MCF 10A (cell line): Measurements from ENCODE around the gene RBPJL. TPM values are rescaled to one million over a fixed set of nuclear protein-coding genes. Genes with fewer than 3 reads are reported as not detected.

ENCODE experiments used
- BruUV-seq: library from RNA; stranded (reverse); fragments of 400-500 nt; replicated peaks from 2 replicates; lab custom pipeline; 2021; lab: Mats Ljungman, UMichigan
- CTCF ChIA-PET: fragments of 300-600 bp; sonication (Branson Sonifier 250); formaldehyde crosslinking; extraction: SDS; loops from one replicate; lab custom pipeline; 2021; ENCODE audit warnings: antibody characterized with exemption, inconsistent platforms; lab: Yijun Ruan, JAX
- POLR2A ChIA-PET: fragments of 300-600, 350-650 bp; sonication (Branson Sonifier 250); formaldehyde crosslinking; extraction: SDS; loops from one replicate; lab custom pipeline; 2020; ENCODE audit warnings: antibody characterized with exemption, inconsistent platforms; lab: Yijun Ruan, JAX
- DNase-seq: peaks from one replicate; pipeline ENCODE4 v3.0.0-alpha.2; 2018; ENCODE audit not compliant: unreplicated experiment
- H3K27ac Mint-ChIP-seq: one replicate; pipeline ENCODE4 v1.8.0; 2022; ENCODE audit warnings: mild to moderate bottlenecking, low read depth, mixed read lengths; ENCODE audit not compliant: unreplicated experiment
- H3K27me3 Mint-ChIP-seq: one replicate; pipeline ENCODE4 v1.8.0; 2022; ENCODE audit warnings: mixed read lengths; ENCODE audit not compliant: insufficient read depth, unreplicated experiment
- H3K36me3 Mint-ChIP-seq: one replicate; pipeline ENCODE4 v1.8.0; 2022; ENCODE audit warnings: mild to moderate bottlenecking, moderate library complexity, mixed read lengths; ENCODE audit not compliant: insufficient read depth, unreplicated experiment
- H3K4me1 Mint-ChIP-seq: one replicate; pipeline ENCODE4 v1.8.0; 2022; ENCODE audit warnings: mixed read lengths; ENCODE audit not compliant: insufficient read depth, unreplicated experiment
- H3K4me3 Mint-ChIP-seq: one replicate; pipeline ENCODE4 v1.8.0; 2022; ENCODE audit warnings: mild to moderate bottlenecking, moderate library complexity, mixed read lengths; ENCODE audit not compliant: unreplicated experiment
- H3K9me3 Mint-ChIP-seq: one replicate; pipeline ENCODE4 v1.8.0; 2022; ENCODE audit warnings: mixed read lengths; ENCODE audit not compliant: unreplicated experiment
- intact Hi-C: fragments of 100-400 bp; cut with micrococcal nuclease; formaldehyde crosslinking; loops from 2 replicates; pipeline ENCODE4 v1.14.1; 2022
- total RNA-seq: library from RNA; stranded (reverse); gene quantifications from 2 replicates; pipeline ENCODE4 v1.2.3, GENCODE V29; 2022
- TF ChIP-seq, protein P1 (sequence below): fragments of 200-600 bp; IDR thresholded peaks from one replicate; pipeline ENCODE4 v1.8.0; 2022; ENCODE audit warnings: antibody characterized with exemption, mild to moderate bottlenecking; ENCODE audit not compliant: unreplicated experiment

The RBPJL gene
- total RNA-seq, 1 experiment from 2014 or later, result not detected

DNA sequence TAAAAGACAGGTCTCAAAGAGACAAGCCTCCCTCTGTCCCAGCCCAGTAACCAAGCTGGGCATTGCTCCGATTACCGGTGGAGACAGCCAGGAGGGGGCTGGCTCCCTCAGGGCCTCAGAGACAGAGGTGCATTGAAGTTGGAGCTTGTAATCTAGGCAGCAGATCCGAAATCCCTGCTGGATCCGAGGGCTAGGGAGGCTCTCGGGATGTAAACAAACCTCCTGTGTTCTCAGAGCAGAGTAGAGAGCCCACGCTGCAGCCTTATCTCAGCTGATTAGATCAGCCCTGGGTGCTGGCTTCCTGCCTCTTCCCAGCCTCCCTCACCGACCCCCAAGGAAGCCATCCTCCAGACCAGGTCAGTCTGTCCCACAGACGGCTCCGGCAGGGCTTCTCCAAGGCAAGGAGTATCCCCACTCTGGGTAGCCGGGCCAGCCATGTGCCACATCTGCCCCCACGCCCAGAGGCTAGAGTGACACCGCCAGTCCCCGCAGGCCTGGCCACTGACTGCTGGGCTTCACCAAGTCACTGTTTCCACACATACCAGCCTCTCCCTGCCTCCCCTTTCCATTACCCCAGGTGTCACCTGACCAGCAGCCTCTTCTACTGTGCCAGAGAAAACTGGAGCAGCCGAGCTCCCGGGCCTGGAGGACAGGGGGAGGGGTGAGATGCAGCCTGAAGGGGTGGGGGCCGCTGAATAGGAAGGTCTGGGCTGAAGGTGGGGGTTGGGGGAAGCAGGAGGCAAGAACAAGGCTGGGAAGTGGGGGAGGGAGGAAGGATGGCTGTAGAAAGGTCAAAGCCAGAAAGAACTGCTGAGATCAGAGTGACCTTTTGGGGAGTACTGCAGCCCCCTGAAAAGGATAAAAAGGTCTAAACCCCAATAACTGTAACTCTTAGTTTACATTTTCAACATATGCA is 35.6 kb downstream of the RBPJL start:
- Mint-ChIP-seq H3K36me3 (peaks cover 26% of the 10 kb centered on the region), H3K4me3 (peak overlapping the region; percentile 89), H3K9me3 (no peaks in the 10 kb centered on the region), H3K27ac (peak overlapping the region; percentile 93), H3K4me1 (peaks cover 76% of the 10 kb centered on the region), H3K27me3 (no peaks in the 10 kb centered on the region)
- POLR2A ChIA-PET, result interaction anchor here (0.6 to 37.4 kb wide), 14 partner anchors 9 to 492 kb away, joined by 3 to 1328 read pairs (median 4); partner anchors contain the start of genes PIGT, SDC4, SNX21 and SYS1
- TF ChIP-seq, protein P1, sequence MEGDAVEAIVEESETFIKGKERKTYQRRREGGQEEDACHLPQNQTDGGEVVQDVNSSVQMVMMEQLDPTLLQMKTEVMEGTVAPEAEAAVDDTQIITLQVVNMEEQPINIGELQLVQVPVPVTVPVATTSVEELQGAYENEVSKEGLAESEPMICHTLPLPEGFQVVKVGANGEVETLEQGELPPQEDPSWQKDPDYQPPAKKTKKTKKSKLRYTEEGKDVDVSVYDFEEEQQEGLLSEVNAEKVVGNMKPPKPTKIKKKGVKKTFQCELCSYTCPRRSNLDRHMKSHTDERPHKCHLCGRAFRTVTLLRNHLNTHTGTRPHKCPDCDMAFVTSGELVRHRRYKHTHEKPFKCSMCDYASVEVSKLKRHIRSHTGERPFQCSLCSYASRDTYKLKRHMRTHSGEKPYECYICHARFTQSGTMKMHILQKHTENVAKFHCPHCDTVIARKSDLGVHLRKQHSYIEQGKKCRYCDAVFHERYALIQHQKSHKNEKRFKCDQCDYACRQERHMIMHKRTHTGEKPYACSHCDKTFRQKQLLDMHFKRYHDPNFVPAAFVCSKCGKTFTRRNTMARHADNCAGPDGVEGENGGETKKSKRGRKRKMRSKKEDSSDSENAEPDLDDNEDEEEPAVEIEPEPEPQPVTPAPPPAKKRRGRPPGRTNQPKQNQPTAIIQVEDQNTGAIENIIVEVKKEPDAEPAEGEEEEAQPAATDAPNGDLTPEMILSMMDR, result no peak
- peak; percentile 42 for DNase-seq
- no TSS peak for BruUV-seq
- intact Hi-C loops, result no loop called here
- CTCF ChIA-PET, result interaction anchor here (0.7 to 9.0 kb wide), 8 partner anchors 10 to 429 kb away, joined by 3 to 82 read pairs (median 4); partner anchors contain the start of gene SYS1

DNA sequence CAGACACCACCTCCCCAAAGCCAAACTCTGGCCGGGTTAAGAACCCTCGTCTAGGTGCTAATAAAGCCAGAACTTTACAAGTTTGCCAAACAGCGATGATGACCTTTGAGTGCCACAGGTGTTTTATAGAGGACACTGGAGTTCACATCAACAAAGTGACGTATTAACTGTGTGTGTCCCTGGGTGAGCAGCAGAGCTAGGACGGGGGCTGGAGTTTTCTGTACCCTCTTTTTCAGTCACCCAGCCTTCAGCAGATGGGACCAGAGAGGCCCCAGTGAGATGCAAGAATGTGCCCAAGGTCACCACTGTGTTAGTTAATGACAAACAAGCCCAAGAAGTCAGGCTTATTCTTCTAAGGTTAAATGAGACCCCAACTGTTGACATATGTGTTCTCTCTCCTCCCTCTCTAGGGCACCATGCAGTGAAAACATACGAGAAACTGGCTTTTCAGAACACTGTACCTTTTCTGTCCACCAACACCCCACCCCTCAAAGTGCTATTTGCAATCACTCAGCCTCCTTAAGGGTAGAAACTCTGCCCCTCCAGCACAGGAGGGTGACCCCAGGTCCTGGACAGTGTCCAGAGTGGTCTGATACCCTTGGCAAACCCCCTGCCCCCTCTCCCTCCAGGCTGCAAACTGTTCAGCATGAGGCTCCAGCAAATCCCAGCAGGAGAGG is 36.4 kb downstream of the RBPJL start:
- ChIA-PET CTCF (interaction anchor here (0.7 to 9.0 kb wide), 6 partner anchors 10 to 94 kb away, joined by 3 to 82 read pairs (median 5); partner anchors contain the start of gene SYS1), POLR2A (interaction anchor here (0.6 to 37.4 kb wide), 12 partner anchors 7 to 592 kb away, joined by 3 to 1328 read pairs (median 4); partner anchors contain the start of genes PCIF1, PIGT, SDC4 and SLPI)
- no TSS peak for BruUV-seq
- Mint-ChIP-seq H3K27ac (peak overlapping the region; percentile 93), H3K4me3 (peak overlapping the region; percentile 89), H3K36me3 (peaks cover 26% of the 10 kb centered on the region), H3K9me3 (no peaks in the 10 kb centered on the region), H3K27me3 (no peaks in the 10 kb centered on the region), H3K4me1 (peaks cover 69% of the 10 kb centered on the region)
- TF ChIP-seq, protein P1, result no peak
- intact Hi-C loops, result no loop called here
- DNase-seq, result no peak

DNA sequence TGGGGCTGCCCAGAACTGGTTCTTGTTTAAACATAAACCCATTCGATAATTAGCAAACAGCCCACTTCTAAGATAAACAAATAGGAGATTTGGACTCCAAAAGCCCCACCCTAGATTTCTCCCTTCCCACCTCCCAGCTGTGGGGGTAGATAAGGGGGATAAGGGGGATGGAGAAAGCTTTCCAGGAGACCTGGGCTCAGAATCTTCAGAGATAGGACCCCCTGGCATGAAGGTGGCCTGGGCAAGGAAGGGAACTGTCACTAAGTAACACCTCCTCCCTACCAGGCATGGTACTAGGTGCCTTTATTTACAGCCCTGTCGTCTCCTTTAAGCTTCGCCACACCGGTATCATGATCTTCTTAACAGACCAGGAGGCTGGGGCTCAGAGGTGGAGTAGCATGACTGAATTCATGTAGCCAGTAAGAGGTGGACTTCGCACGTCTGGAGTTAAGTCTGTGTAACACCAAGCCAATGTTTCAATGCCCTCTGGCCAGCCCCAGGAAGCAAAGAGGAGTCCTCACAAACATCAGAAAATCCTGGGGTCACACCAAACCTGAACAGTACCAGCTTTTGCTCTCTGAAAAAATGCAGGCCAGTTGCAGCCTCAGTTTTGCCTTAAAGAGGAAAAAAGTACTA is 37.0 kb downstream of the RBPJL start:
- Mint-ChIP-seq H3K4me1 (peaks cover 62% of the 10 kb centered on the region), H3K36me3 (peaks cover 24% of the 10 kb centered on the region), H3K27ac (peak overlapping the region; percentile 93), H3K4me3 (peak overlapping the region; percentile 89), H3K9me3 (no peaks in the 10 kb centered on the region), H3K27me3 (no peaks in the 10 kb centered on the region)
- CTCF ChIA-PET, result interaction anchor here (0.7 to 9.0 kb wide), 9 partner anchors 9 to 428 kb away, joined by 3 to 82 read pairs (median 4); partner anchors contain the start of gene SYS1
- BruUV-seq, result no TSS peak
- POLR2A ChIA-PET, result interaction anchor here (1.0 to 37.4 kb wide), 11 partner anchors 8 to 591 kb away, joined by 3 to 1328 read pairs (median 4); partner anchors contain the start of genes PCIF1, PIGT, SDC4 and SLPI
- intact Hi-C loops, result no loop called here
- no peak for DNase-seq
- TF ChIP-seq, protein P1, result no peak
